GM12892 (cell line): Measurements from ENCODE around the gene SNX10.

Source experiments
- POLR2A ChIP-seq: IDR thresholded peaks from 2 replicates; pipeline ENCODE4 v1.6.1; 2011; ENCODE audit warnings: low read depth, low read length, control low read depth
- POLR2AphosphoS5 ChIP-seq: IDR thresholded peaks from 2 replicates; pipeline ENCODE4 v1.6.1; 2011; ENCODE audit warnings: low read depth, low read length, control low read depth
- TAF1 ChIP-seq: IDR thresholded peaks from 2 replicates; pipeline ENCODE4 v1.6.1; 2011; ENCODE audit warnings: low read depth, mild to moderate bottlenecking, control low read depth, low read length, borderline replicate concordance

GRCh38 chr7:26417911-26418413, 126.3 kb downstream of the SNX10 start:
- no peak for TF ChIP-seq POLR2A
- no peak for TF ChIP-seq POLR2AphosphoS5
- TF ChIP-seq TAF1: no peak
